NB4 (cell line): ENCODE results near the gene DAW1.

Experiments
- CTCF ChIP-seq: IDR thresholded peaks from one replicate; pipeline ENCODE4 v1.5.1; 2012; ENCODE audit warnings: low read depth, low read length
- MAX ChIP-seq: IDR thresholded peaks from 2 replicates; pipeline ENCODE4 v1.6.1; 2011; ENCODE audit warnings: low read depth, low read length
- POLR2A ChIP-seq: IDR thresholded peaks from 2 replicates; pipeline ENCODE4 v1.6.1; 2011; ENCODE audit warnings: mild to moderate bottlenecking; ENCODE audit not compliant: insufficient read length; ENCODE audit errors: extremely low read depth

GRCh38 chr2:227827143-227827542 is 44.3 kb upstream of the DAW1 start:
- TF ChIP-seq MAX (no peak), CTCF (no peak), POLR2A (no peak)
